Transverse colon (tissue), 4 donors: Measurements from ENCODE around the gene FLACC1.

Source experiments
- CTCF ChIP-seq, 5 experiments: fragments of 200-600 bp in 3 of 5; fragments of 450-650 bp in 2 of 5; sonication (generic) in 3 of 5; IDR thresholded peaks; 1 replicate in 2 of 5; 2 replicates in 3 of 5; pipeline ENCODE4 v1.5.1; 2016 to 2017; ENCODE audit warnings: antibody characterized with exemption in 5 of 5, inconsistent platforms in 3 of 5, mild to moderate bottlenecking in 2 of 5, moderate library complexity in 1 of 5
- EP300 ChIP-seq: sonication (generic); formaldehyde crosslinking; IDR thresholded peaks from one replicate; pipeline ENCODE4 v1.6.1; 2017; ENCODE audit warnings: antibody characterized with exemption, low read depth
- POLR2A ChIP-seq: fragments of 450-650 bp; IDR thresholded peaks from one replicate; pipeline ENCODE4 v1.6.1; 2016; ENCODE audit warnings: antibody characterized with exemption, mild to moderate bottlenecking, moderate library complexity
- POLR2AphosphoS5 ChIP-seq, 3 donors: sonication (generic); formaldehyde crosslinking; IDR thresholded peaks; one replicate each; pipeline ENCODE4 v1.6.1; 2016; ENCODE audit warnings: antibody characterized with exemption in 3 of 3

GRCh38 chr2:201343559-201343958 lies 13.6 kb downstream of the FLACC1 start:
- TF ChIP-seq CTCF (IDR thresholded peaks at IDR 0.05): no peak
- TF ChIP-seq POLR2AphosphoS5 (IDR thresholded peaks at IDR 0.05): no peak
- TF ChIP-seq EP300: no peak
- TF ChIP-seq POLR2A: no peak
